GM18907 (cell line): ENCODE measurements around the gene ACACA.

Source experiments
- ATAC-seq: cut with Tn5 transposase; IDR thresholded peaks from one replicate; pipeline ENCODE4 v1.9.1; 2021; ENCODE audit warnings: mild to moderate bottlenecking, moderate library complexity; ENCODE audit not compliant: unreplicated experiment

Gene ACACA

GRCh38 chr17:37109731-37110710, 296.6 kb downstream of the ACACA start:
- no peak for ATAC-seq

GRCh38 chr17:37109106-37109505, 297.5 kb downstream of the ACACA start:
- ATAC-seq = no peak

GRCh38 chr17:37107406-37108083, 299.1 kb downstream of the ACACA start:
- no peak for ATAC-seq

GRCh38 chr17:37106049-37106448, 300.6 kb downstream of the ACACA start:
- no peak for ATAC-seq

- no peak for ATAC-seq
Observed at GRCh38 chr17:37103231-37103630, 303.4 kb downstream of the ACACA start.

- no peak for ATAC-seq
Observed at GRCh38 chr17:37101306-37101705, 305.3 kb downstream of the ACACA start.

- no peak for ATAC-seq
Observed at GRCh38 chr17:37100231-37100630, 306.4 kb downstream of the ACACA start.

GRCh38 chr17:37098910-37099664, 307.5 kb downstream of the ACACA start:
- ATAC-seq = no peak

GRCh38 chr17:37098152-37098551, 308.5 kb downstream of the ACACA start:
- no peak for ATAC-seq

GRCh38 chr17:37097154-37097553, 309.5 kb downstream of the ACACA start:
- no peak for ATAC-seq

- ATAC-seq = no peak
Observed at GRCh38 chr17:37096071-37096470, 310.6 kb downstream of the ACACA start.

GRCh38 chr17:37094391-37094790, 312.2 kb downstream of the ACACA start:
- no peak for ATAC-seq

- ATAC-seq = no peak
Observed at GRCh38 chr17:37092701-37093100, 313.9 kb downstream of the ACACA start.

- no peak for ATAC-seq
Observed at GRCh38 chr17:37092071-37092470, 314.6 kb downstream of the ACACA start.

- ATAC-seq = no peak
Observed at GRCh38 chr17:37090941-37091340, 315.7 kb downstream of the ACACA start.

GRCh38 chr17:37089956-37090355, 316.7 kb downstream of the ACACA start:
- peak; percentile 65 for ATAC-seq

- no peak for ATAC-seq
Observed at GRCh38 chr17:37088913-37089312, 317.7 kb downstream of the ACACA start.

GRCh38 chr17:37088459-37088858, 318.2 kb downstream of the ACACA start:
- ATAC-seq = no peak

GRCh38 chr17:37087683-37088082, 319.0 kb downstream of the ACACA start:
- ATAC-seq = no peak

GRCh38 chr17:37086948-37087347, 319.7 kb downstream of the ACACA start:
- ATAC-seq = no peak

- no peak for ATAC-seq
Observed at GRCh38 chr17:37086334-37086733, 320.3 kb downstream of the ACACA start.
